Forelimb muscle (tissue), 1 donor: ENCODE measurements around the gene PMS1. TPM values are rescaled to one million over a fixed set of nuclear protein-coding genes. Genes with fewer than 3 reads are reported as not detected.
A peak's percentile ranks its signal among the peaks of the same experiment; 100 is the strongest.
"Not testable (repeated sequence)": the region's sequence is repeated elsewhere in the genome, so short reads cannot be mapped to it uniquely, and the experiment has no call there.

Experiments used
- DNase-seq: peaks from one replicate; pipeline ENCODE4 v3.0.0-alpha.2; 2013; ENCODE audit warnings: low read depth
- polyA plus RNA-seq: library from polyadenylated mRNA; unstranded; fragments of 120-200 nt; gene quantifications from one replicate; pipeline ENCODE4 v1.2.1, GENCODE V29; 2013; ENCODE audit not compliant: insufficient read length

Gene PMS1
- polyA plus RNA-seq, 1 donor = 27.7 TPM

GRCh38 chr2:189865826-189866225, 81.6 kb downstream of the PMS1 start:
- DNase-seq = no peak

- no peak for DNase-seq
These were observed 82.0 kb downstream of the PMS1 start for GRCh38 chr2:189866296-189866695.

GRCh38 chr2:189868896-189869295, 84.6 kb downstream of the PMS1 start:
- no peak for DNase-seq

GRCh38 chr2:189870381-189871085, 86.3 kb downstream of the PMS1 start:
- DNase-seq = peak; percentile 11

GRCh38 chr2:189873696-189874095, 89.4 kb downstream of the PMS1 start:
- DNase-seq = no peak

GRCh38 chr2:189874586-189875320, 90.5 kb downstream of the PMS1 start:
- no peak for DNase-seq

GRCh38 chr2:189876271-189876670, 92.0 kb downstream of the PMS1 start:
- no peak for DNase-seq

- no peak for DNase-seq
These were observed 95.4 kb downstream of the PMS1 start for GRCh38 chr2:189879716-189880081.

GRCh38 chr2:189880429-189880828, 96.2 kb downstream of the PMS1 start:
- no peak for DNase-seq

GRCh38 chr2:189880832-189881492, 96.7 kb downstream of the PMS1 start:
- DNase-seq = no peak

- DNase-seq = no peak
These were observed 101.1 kb downstream of the PMS1 start for GRCh38 chr2:189885368-189885767.

- DNase-seq = not testable (repeated sequence)
These were observed 108.5 kb downstream of the PMS1 start for GRCh38 chr2:189892546-189893294.

GRCh38 chr2:189896809-189897208, 112.6 kb downstream of the PMS1 start:
- no peak for DNase-seq

- no peak for DNase-seq
These were observed 114.9 kb downstream of the PMS1 start for GRCh38 chr2:189899101-189899500.

- no peak for DNase-seq
These were observed 116.5 kb downstream of the PMS1 start for GRCh38 chr2:189900726-189901125.

- no peak for DNase-seq
These were observed 117.4 kb downstream of the PMS1 start for GRCh38 chr2:189901664-189902063.

GRCh38 chr2:189913821-189914220, 129.6 kb downstream of the PMS1 start:
- no peak for DNase-seq

- DNase-seq = no peak
These were observed 132.4 kb downstream of the PMS1 start for GRCh38 chr2:189916651-189917050.
